HL-60 (cell line): Measurements from ENCODE around the gene PDE11A.

Experiments
- DNase-seq, 2 experiments: peaks; one replicate each; pipeline ENCODE4 v3.0.0-alpha.2; 2010 to 2020; ENCODE audit warnings: low read depth in 1 of 2, low spot score in 1 of 2
- H3K27ac ChIP-seq: fragments of 250-450 bp; sonication (Bioruptor Pico); replicated peaks from 2 replicates; pipeline ENCODE4 v1.5.1; 2020; ENCODE audit warnings: mild to moderate bottlenecking, moderate library complexity
- H3K27me3 ChIP-seq: fragments of 250-450 bp; sonication (Bioruptor Pico); 2 replicates; pipeline ENCODE4 v1.5.1; 2021; ENCODE audit warnings: mild to moderate bottlenecking, moderate library complexity; ENCODE audit not compliant: insufficient read depth, poor library complexity, severe bottlenecking
- H3K4me3 ChIP-seq: replicated peaks from 2 replicates; pipeline ENCODE4 v1.5.1; 2011; ENCODE audit warnings: mild to moderate bottlenecking, control low read depth, low read length; ENCODE audit not compliant: insufficient read depth
- CTCF ChIP-seq: IDR thresholded peaks from one replicate; pipeline ENCODE4 v1.5.1; 2011; ENCODE audit warnings: low read length, control low read depth, inconsistent platforms; ENCODE audit not compliant: insufficient read depth
- GABPA ChIP-seq: IDR thresholded peaks from 2 replicates; pipeline ENCODE4 v1.6.1; 2012; ENCODE audit warnings: low read depth
- POLR2AphosphoS5 ChIP-seq: IDR thresholded peaks from 2 replicates; pipeline ENCODE4 v1.6.1; 2012; ENCODE audit warnings: low read depth
- REST ChIP-seq: IDR thresholded peaks from 2 replicates; pipeline ENCODE4 v1.6.1; 2012; ENCODE audit warnings: low read depth; ENCODE audit not compliant: insufficient replicate concordance
- SPI1 ChIP-seq: IDR thresholded peaks from 2 replicates; pipeline ENCODE4 v1.6.1; 2012; ENCODE audit warnings: low read depth, mild to moderate bottlenecking, borderline replicate concordance

Gene PDE11A

GRCh38 chr2:177716484-177716883 lies 356.1 kb downstream of the PDE11A start:
- TF ChIP-seq GABPA (no peak), POLR2AphosphoS5 (no peak), SPI1 (no peak), CTCF (no peak), REST (no peak)
- H3K27me3 ChIP-seq, result peaks cover 8% of the 10 kb centered on the region
- no peak overlapping the region for H3K4me3 ChIP-seq
- no peak for DNase-seq
- H3K27ac ChIP-seq, result no peak overlapping the region

- no peak for TF ChIP-seq GABPA
- TF ChIP-seq REST, result no peak
- no peak for TF ChIP-seq POLR2AphosphoS5
- no peak for TF ChIP-seq SPI1
- no peak for TF ChIP-seq CTCF
- peaks cover 8% of the 10 kb centered on the region for H3K27me3 ChIP-seq
- DNase-seq, result no peak
- no peak overlapping the region for H3K27ac ChIP-seq
- H3K4me3 ChIP-seq, result no peak overlapping the region
These were observed 356.8 kb downstream of the PDE11A start for GRCh38 chr2:177715771-177716170.

GRCh38 chr2:177714704-177715103 lies 357.9 kb downstream of the PDE11A start:
- Histone ChIP-seq H3K27ac (no peak overlapping the region), H3K4me3 (no peak overlapping the region), H3K27me3 (peaks cover 8% of the 10 kb centered on the region)
- DNase-seq, result no peak
- TF ChIP-seq CTCF (no peak), GABPA (no peak), SPI1 (no peak), POLR2AphosphoS5 (no peak), REST (no peak)
